ENCODE results near the gene ELF4.
A peak's percentile ranks its signal among the peaks of the same experiment; 100 is the strongest.

The ELF4 gene

DNA sequence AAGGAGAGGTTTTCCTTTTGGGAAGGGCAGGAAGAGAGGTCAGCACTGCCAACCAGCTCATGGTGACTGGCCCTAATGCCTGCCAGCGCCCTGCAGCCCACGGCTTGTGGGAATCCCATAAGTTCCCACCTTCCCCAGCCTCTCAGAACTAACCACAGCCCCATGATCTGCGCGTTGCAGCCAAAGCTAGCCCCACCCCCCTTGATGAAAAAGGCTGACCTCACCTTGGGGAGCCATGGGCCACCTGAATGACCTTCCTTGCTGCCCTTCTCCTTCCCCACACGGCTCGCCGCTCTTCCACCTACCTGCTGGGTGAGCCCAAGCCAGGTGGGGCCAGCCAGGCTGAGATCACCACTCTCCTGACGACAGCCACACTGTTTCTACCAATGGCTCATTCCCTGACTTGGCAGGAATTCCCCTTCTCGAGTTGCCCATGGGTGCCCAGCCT is 3.9 kb upstream of the ELF4 start:
- DNase-seq (ENCODE audit: low read depth), result no peak

DNA sequence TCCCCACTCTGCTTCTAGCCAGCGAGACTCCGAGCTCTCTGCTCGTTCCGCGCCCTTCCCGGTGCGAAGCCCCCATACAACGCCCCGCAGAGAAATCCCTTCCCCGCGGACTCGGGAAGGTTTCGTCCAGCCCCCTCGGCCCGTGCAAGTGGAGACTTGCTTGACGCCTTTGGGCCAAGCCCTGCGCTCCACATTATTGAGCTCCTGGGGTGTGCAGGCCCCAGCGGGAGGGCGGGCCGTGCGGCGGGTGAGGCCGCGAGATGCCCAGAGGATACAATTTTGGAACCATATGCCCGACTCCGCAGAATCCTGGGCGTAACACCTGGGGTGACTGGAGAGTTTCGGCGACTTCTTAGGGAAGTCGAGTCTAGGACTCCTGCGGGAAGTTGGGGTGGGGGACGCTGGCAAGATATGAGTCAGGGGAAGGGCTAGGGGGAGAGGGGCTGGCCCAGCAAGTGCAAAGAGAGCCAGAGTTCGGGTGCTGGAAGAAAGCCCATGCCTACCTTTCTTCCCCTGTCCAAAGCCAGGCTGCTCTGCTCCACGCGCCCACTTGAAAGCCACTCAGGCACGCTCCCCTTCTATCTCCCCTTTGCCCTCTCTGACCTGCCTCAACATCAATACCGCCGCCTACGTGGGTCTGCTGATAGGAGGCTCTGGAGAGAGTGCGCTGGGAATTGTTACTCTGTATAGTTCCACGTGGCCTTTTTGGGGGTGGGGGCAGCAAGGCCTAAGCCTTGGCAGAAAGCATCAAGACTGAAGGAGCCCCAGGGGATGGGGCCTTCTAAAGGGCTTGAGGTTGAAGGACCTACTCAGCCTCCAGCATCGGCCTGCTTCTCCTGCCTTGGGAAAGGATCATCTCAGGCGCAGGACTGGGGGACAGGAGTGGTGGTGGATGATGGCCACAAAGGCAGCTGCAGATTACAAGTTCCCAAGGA is 1.2 kb upstream of the ELF4 start:
- DNase-seq (ENCODE audit: low read depth), result no peak

DNA sequence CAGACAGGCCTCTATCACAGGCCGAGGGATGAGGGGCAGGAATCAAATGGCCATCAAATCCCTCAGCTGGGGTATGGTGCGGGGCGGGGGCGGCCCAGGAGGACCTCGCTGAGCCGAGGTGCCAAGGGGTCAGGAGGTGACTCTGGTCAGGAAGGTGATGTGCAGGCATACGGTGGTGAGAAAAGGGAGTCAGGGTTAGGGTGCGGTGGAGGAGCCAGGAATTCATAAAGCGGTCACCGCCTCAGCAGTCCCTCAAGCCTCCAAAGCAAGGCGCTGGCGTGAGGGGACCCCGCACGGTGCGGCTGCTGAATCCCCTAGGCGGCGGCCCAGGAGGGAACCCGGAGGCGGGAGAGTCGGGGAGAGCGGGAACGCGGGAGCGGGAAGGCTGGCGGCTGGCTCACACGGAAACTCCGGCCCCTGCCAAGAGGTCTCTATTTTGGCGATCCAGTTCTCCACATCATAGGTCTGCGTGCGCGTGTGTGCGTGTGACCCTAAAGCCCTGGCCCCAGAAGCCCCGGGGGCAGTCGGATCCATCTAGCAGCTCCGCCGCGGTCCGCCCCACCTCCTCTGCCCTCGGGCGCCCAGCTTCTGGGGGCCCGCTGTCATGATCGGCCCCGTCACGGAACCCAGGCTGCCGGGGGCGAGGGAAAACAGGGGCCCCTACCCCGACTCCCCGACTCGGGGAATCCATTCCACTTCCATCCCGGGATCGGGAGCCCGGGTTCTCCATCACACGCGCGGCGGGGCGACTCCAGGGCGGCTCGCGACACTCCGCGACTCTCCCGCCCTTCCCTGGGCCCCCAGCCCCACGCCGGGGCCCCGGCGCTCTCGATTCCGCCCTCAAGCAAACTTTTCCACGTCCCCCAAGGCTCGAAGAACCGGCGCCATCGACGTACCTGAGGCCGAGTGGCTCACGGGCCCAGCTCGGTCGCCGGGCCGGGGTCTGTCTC is 593 bp downstream of the ELF4 start:
- DNase-seq (ENCODE audit: low read depth), result no peak

DNA sequence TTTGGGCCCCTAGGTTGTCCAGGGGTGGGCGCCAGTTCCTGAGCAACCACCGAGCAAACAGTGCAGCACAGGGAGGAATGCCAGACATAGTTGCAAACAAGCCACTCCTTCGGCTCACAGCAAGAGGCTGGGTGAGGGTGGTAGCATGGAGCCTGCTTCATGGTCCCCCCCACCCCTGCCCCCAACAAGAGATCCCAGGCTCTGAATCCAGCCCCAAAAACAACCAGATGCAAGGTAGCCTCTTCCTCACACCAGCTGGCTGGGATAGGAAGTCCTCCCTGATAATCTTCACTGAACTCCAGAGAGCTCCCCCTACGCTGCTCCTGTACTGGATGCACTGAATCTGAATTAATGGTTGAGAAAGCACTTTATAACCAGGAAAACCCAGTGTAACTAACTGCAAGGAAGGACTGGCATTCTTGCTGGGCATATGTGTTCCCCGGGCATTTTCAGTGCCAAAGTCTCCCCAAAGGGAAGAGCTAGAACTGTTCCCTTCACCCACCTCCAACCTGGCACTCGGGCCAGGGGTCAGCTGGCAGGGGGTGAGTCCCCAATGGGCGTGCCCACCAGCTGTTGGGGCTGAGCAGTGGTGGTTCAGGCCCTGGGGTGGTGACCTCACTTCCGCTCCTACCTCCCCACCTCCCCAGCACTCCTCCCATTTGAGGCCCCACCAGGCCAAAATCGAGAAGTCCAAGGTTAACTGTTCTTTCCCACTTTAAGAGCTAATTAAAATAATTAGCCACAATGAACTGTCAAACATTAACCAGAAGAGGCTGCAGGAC is 1.5 kb downstream of the ELF4 start:
- no peak for DNase-seq (ENCODE audit: low read depth)

- DNase-seq (ENCODE audit: low read depth), result no peak
These were observed 4.2 kb downstream of the ELF4 start for GRCh38 chrX:130106071-130106470.

DNA sequence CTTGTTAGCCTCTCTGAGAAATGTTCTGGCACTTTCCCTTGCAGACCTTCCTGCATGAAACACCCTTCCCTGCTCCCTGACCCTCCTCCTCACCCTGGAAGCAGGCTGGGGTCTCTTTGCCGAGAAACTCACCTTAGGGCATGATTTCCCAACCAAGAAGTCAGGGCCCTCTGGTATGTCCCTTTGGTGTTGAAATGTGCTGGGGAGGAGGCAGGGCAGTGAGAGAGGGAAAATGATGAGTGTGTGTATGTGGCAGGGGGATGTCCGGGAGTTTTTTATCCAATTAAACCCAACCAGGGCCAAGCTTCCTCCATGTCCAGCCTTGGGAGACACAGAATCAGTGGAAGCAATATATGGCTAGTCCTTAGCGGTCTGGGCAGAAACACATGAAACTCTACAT is 5.1 kb downstream of the ELF4 start:
- DNase-seq (ENCODE audit: low read depth), result no peak

- DNase-seq (ENCODE audit: low read depth), result no peak
These were observed 6.7 kb downstream of the ELF4 start for GRCh38 chrX:130103605-130104004.

DNA sequence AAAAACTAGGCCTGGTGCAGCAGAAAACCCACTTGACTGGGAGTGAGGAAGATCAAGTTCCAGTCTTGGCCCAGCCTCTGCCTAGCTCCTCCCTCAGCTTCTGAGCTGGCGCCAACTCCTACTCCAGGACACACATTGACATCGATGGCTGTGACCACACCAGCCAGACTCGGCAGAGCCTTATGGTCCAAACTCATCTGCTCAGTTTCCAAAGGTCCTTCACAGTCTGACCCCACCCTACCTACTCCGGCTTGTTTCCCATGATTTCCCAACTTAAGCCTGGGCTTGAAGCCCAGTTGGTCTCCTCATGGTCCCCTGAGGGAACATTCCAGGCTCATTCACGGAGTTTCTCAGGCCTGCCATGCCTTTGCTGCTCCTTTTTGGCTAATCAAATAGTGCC is 10.1 kb downstream of the ELF4 start:
- DNase-seq (ENCODE audit: low read depth), result peak; percentile 83

GRCh38 chrX:130098210-130098552 is 12.1 kb downstream of the ELF4 start:
- no peak for DNase-seq (ENCODE audit: low read depth)

GRCh38 chrX:130097507-130098209 is 12.6 kb downstream of the ELF4 start:
- no peak for DNase-seq (ENCODE audit: low read depth)

DNA sequence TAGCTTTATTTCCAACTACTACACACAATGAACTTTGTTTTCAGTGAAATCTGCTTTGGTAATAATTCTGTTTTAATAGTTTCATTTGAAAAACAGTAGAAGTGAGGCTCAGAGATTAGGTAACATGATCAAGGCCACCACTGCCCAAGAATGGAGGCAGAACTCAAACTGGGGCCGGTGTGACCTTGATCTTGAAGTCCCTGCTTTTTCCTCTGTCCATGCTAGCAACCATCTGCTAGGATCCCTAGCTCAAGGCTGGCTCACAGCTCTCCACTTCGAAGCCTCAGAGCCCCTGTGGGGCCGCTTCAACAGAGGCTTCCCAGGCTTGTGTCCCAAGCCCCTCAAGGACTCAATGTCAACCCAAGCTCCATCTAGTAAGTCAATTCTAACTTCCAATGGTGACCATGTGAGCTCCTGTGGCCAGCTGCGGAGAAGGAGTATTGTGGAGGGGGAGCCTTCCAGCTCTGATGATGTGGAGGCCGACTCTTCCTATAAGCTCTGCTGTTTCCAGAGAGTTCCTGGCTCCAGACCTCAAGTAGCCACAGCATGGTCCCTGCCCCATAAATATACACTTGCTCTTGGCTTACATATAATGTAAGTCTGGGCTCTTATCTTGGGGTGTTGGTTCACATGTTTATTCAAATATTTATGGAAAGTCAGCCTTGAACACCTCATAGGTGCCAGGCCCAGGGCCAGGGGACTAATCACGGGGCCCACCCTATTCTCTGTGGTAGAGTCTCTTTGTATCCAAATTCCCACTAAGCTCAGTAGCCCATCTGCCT is 14.9 kb downstream of the ELF4 start:
- DNase-seq (ENCODE audit: low read depth), result no peak

DNA sequence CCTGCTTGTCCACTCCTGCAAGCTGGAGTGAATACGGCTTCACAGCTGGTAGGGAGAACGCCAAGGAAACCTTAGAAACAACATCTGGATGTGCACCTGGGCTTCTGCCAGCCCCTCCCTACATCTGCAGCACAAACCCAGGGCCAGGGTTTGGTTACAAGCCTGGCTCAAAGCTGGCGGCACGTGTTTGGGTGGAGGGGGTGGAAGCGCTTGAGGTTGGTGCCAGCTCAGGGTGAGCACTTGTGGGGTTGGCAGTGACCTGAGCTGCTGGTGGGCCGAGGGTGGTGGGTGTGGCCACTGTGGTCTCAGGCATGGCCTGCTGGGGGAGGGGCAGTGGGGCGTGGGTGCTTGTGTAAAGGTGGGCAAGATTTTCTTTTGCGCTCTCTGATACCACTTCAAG is 15.6 kb downstream of the ELF4 start:
- DNase-seq (ENCODE audit: low read depth), result no peak

DNA sequence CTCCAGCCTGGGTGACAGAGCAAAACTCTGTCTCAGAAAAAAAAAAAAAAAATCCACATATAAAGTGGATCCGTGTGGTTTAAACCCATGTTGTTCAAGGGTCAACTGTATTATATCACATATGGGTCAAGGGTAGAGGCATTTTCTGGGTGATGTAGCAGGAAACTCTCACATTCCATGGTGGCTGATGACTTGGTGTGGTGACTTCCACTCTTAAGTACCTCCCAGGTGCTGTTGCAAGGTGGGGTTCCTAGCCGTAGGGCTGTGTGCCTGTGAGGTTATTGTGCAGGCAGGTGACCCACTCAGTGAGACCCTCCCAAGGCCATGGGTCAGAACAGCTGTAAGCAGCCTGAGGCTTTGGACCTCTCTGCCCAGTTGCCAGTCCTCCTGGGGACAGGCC is 17.0 kb downstream of the ELF4 start:
- DNase-seq (ENCODE audit: low read depth), result no peak

- DNase-seq (ENCODE audit: low read depth), result no peak
These were observed 18.2 kb downstream of the ELF4 start for GRCh38 chrX:130091980-130092522.

- no peak for DNase-seq (ENCODE audit: low read depth)
These were observed 19.9 kb downstream of the ELF4 start for GRCh38 chrX:130090364-130090763.

GRCh38 chrX:130086447-130087206 is 23.7 kb downstream of the ELF4 start:
- no peak for DNase-seq (ENCODE audit: low read depth)

GRCh38 chrX:130085551-130086446 is 24.5 kb downstream of the ELF4 start:
- no peak for DNase-seq (ENCODE audit: low read depth)

GRCh38 chrX:130084631-130085237 is 25.6 kb downstream of the ELF4 start:
- DNase-seq (ENCODE audit: low read depth), result no peak
